GM12801 (cell line): ENCODE data around the gene PRRG2.

Source experiments
- TF ChIP-seq, protein P1 (sequence below): IDR thresholded peaks from one replicate; pipeline ENCODE4 v1.5.1; 2011; ENCODE audit warnings: control low read depth; ENCODE audit not compliant: insufficient read length; ENCODE audit errors: extremely low read depth

PRRG2 gene

DNA sequence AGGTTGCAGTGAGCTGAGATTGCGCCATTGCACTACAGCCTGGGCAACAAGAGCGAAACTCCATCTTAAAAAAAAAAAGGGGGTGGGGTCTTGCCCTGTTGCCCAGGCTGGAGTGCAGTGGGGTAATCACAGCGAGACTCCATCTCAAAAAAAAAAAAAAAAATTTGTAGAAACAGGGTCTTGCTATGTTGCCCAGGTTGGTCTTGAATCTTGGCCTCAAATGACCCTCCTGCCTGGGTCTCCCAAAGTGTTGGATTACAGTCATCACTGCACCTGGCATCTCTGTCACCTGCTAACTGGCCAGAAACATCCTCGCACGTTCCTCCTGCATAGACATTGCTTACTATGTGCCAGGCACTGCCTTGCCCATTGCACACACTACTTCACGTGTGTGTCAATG is 39.2 kb upstream of the PRRG2 start:
- TF ChIP-seq, protein P1, sequence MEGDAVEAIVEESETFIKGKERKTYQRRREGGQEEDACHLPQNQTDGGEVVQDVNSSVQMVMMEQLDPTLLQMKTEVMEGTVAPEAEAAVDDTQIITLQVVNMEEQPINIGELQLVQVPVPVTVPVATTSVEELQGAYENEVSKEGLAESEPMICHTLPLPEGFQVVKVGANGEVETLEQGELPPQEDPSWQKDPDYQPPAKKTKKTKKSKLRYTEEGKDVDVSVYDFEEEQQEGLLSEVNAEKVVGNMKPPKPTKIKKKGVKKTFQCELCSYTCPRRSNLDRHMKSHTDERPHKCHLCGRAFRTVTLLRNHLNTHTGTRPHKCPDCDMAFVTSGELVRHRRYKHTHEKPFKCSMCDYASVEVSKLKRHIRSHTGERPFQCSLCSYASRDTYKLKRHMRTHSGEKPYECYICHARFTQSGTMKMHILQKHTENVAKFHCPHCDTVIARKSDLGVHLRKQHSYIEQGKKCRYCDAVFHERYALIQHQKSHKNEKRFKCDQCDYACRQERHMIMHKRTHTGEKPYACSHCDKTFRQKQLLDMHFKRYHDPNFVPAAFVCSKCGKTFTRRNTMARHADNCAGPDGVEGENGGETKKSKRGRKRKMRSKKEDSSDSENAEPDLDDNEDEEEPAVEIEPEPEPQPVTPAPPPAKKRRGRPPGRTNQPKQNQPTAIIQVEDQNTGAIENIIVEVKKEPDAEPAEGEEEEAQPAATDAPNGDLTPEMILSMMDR: no peak

DNA sequence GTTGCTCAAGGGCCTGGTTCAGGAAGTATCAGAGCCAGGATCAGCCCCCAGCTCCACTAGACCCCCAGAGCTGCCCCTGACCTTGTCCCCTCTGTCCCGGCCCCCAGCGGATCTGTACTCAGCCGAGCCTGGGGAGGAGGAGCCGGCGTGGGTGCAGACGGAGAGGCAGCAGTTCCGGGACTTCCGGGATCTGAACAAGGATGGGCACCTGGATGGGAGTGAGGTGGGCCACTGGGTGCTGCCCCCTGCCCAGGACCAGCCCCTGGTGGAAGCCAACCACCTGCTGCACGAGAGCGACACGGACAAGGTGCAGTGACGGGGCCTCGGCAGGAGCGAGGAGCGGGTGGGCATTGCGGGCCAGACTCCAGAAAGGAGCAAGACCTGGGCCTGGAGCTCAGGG is 38.7 kb upstream of the PRRG2 start:
- TF ChIP-seq, protein P1: no peak

DNA sequence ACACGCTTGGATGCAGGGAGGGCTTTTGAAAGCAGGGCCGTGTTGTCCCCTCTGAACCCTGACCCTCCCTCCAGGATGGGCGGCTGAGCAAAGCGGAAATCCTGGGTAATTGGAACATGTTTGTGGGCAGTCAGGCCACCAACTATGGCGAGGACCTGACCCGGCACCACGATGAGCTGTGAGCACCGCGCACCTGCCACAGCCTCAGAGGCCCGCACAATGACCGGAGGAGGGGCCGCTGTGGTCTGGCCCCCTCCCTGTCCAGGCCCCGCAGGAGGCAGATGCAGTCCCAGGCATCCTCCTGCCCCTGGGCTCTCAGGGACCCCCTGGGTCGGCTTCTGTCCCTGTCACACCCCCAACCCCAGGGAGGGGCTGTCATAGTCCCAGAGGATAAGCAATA is 38.1 kb upstream of the PRRG2 start:
- TF ChIP-seq, protein P1: no peak

DNA sequence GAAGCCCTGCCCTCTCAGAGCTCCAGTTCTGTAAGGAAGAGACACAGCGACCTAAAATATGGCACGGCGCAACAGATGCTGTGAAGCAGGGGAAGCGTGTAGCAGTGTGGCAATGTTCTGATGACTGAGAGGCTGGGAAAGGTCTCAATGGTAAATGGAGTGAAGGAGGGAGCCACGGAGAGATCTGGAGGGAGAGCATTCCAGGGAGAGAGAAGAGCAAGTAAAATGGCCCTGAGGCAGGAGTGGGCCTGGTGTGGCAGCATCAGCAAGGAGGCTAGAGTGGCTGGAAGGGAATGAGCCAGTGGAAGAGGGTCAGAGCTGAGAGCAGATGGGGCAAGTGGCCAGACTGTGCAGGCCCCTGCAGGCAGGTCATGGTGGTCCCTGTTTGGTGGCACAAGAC is 37.0 kb upstream of the PRRG2 start:
- TF ChIP-seq, protein P1: no peak

DNA sequence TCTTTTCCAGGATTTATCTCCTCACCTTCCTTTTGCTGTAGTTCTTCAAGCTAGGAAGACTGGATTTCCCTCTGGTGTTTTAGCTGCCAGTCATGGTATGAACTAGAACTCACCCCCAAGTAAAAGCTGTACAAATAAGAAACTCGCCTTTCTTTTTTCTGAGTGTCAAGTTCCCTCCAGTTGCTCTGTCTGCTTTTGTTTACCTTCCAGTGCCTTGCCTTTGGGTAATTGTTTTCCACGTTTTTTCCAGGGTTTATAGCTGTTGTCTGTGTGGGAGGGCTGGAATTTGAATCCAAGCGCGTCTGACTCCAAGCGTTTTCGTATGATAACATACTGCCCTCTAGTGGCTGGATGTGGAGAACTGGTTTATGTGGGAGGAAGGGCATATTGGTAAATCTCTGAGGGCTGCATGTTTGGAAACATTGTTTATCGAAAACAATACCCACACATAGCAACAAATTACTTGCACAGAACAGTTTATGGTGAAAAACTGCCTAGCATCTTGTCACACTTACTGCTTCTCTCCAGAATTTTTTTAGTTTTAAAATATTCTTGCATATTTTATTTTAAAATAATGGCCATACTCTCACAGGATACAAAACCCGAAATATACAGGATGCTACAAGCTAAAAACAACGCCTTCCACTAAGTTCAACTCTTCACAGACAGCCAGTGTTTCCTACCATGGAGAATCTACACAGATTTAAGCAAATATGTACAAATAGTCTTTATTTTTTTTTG is 34.1 kb upstream of the PRRG2 start:
- TF ChIP-seq, protein P1: no peak

DNA sequence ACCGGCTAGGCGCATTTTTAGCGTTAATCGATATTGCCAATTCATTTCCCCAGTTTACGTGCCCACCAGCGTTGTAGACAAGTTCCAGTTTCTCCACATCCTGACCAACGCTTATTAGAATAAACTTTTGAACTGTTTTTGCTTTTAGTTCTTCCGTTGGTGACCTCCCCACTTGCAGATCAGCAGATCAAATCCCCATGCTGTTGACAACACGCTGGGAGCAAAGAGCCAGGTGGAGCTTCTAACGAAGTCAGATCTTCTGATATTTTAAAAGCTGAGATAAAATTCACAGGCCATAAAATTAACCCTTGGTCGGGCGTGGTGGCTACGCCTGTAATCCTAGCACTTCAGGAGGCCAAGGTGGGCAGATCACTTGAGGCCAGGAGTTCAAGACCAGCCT is 32.1 kb upstream of the PRRG2 start:
- TF ChIP-seq, protein P1: no peak

DNA sequence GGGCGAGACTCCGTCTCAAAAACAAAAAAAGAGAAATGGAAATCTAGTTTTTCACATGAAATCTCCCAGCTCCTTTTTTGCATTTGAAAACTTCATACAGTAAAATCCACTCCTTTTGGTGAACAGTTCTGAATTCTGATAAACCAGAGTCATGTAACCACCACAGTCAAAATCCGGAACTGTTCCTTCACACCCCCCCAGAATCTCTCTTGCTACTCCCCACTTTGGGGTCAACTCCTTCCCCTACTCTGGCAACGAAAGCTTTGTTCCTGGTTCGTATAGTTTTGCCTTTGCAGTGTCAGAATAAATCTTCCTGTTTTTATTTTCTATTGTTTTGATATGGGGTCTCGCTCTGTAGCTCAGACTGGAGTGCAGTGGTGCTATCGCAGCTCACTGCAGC is 29.6 kb upstream of the PRRG2 start:
- TF ChIP-seq, protein P1: no peak
